ENCODE measurements around the gene NUP214.

Gene NUP214

GRCh38 chr9:131103535-131103934 is 21.9 kb upstream of the NUP214 start:
- no peak for TF ChIP-seq CTCF (IDR thresholded peaks at IDR 0.05; ENCODE audit: low read depth, low read length)
- DNase-seq (ENCODE audit: extremely low read depth, low read depth), result no peak

DNA sequence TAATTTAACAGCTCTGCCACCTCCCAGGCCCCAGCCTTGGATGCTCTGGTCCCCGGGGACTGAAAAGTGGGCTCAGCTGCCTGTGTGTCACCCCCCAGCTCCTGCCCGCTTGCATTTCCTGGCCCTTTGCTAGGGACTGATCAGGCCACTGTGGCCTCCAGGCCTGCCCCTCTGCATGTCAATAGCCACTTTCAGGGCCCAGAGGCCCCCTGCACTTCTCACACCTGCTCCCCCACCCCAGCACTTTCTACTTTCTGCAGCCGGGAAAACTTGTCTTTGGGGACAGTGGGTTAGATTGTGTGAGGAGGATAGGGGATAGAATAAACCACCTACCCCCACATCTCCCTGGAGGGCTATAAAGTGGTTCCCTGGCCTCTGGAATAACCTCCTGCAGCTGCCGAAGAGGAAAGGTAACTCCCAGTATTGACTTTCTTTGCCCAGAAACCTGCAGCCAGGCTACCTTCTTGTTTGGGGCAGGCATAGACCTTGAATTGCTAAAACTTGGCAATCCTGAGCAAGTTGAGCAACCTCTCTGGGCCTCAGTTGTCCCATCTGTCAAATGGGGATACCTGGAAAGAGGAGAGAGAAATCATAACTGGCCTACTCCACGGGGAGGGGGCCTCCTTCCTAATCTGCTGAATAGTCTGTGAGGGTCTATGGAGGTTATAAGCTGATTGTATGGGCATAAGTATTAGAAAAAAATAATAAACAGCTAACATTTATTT is 21.2 kb upstream of the NUP214 start:
- TF ChIP-seq CTCF (IDR thresholded peaks at IDR 0.05; ENCODE audit: low read depth, low read length), result no peak
- DNase-seq (ENCODE audit: extremely low read depth, low read depth), result no peak

- no peak for DNase-seq (ENCODE audit: extremely low read depth, low read depth)
- no peak for TF ChIP-seq CTCF (IDR thresholded peaks at IDR 0.05; ENCODE audit: low read depth, low read length)
These were observed 19.4 kb upstream of the NUP214 start for GRCh38 chr9:131105952-131106351.

GRCh38 chr9:131107760-131108159 is 17.6 kb upstream of the NUP214 start:
- DNase-seq (ENCODE audit: extremely low read depth, low read depth), result no peak

GRCh38 chr9:131111186-131111853 is 14.1 kb upstream of the NUP214 start:
- TF ChIP-seq CTCF (IDR thresholded peaks at IDR 0.05; ENCODE audit: low read depth, low read length), result no peak
- DNase-seq (ENCODE audit: extremely low read depth, low read depth), result no peak

More at GRCh38 chr9:131107760-131108159, 17.6 kb upstream of the NUP214 start:
- no peak for TF ChIP-seq CTCF (IDR thresholded peaks at IDR 0.05; ENCODE audit: low read depth, low read length)

- no peak for DNase-seq (ENCODE audit: extremely low read depth, low read depth)
- no peak for TF ChIP-seq CTCF (IDR thresholded peaks at IDR 0.05; ENCODE audit: low read depth, low read length)
These were observed 13.5 kb upstream of the NUP214 start for GRCh38 chr9:131111854-131112311.
